HG03095 (cell line): ENCODE results near the gene YOD1.

Experiments used
- ATAC-seq: cut with Tn5 transposase; IDR thresholded peaks from one replicate; pipeline ENCODE4 v1.9.1; 2021; ENCODE audit warnings: moderate library complexity; ENCODE audit not compliant: unreplicated experiment

The YOD1 gene

GRCh38 chr1:207028884-207029650, 21.9 kb downstream of the YOD1 start:
- no peak for ATAC-seq

GRCh38 chr1:207027921-207028320, 23.1 kb downstream of the YOD1 start:
- ATAC-seq = no peak

DNA sequence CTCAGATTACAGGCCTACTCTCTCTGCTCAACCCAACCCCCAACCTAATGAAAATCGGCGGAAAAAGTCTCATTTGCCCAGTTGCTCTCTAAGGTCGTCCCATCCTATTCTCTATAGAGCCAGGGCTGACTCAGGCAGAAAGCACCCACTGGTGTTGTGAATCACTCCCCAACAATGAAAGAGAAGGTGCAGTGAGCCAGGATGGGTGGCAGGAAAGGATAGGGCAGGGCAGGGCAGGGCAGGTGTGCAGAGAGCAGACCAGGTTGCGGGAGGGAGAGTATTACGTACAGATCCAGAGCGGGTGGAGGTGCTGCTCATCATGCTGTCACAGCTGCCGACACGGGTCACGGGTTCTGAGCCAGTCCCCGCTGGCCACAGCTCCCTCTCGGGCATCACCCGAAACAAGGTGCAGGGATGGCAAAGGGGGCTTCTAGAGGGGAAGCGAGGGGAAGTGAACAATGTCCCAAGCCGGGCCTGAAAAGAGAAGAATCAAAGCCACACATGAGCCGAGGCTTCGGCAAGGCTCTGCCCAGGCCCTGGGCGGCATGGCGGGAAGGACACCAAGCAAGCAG, 23.7 kb downstream of the YOD1 start:
- ATAC-seq = no peak

- no peak for ATAC-seq
These were observed 24.9 kb downstream of the YOD1 start for GRCh38 chr1:207026104-207026534.

GRCh38 chr1:207025146-207025880, 25.7 kb downstream of the YOD1 start:
- no peak for ATAC-seq

DNA sequence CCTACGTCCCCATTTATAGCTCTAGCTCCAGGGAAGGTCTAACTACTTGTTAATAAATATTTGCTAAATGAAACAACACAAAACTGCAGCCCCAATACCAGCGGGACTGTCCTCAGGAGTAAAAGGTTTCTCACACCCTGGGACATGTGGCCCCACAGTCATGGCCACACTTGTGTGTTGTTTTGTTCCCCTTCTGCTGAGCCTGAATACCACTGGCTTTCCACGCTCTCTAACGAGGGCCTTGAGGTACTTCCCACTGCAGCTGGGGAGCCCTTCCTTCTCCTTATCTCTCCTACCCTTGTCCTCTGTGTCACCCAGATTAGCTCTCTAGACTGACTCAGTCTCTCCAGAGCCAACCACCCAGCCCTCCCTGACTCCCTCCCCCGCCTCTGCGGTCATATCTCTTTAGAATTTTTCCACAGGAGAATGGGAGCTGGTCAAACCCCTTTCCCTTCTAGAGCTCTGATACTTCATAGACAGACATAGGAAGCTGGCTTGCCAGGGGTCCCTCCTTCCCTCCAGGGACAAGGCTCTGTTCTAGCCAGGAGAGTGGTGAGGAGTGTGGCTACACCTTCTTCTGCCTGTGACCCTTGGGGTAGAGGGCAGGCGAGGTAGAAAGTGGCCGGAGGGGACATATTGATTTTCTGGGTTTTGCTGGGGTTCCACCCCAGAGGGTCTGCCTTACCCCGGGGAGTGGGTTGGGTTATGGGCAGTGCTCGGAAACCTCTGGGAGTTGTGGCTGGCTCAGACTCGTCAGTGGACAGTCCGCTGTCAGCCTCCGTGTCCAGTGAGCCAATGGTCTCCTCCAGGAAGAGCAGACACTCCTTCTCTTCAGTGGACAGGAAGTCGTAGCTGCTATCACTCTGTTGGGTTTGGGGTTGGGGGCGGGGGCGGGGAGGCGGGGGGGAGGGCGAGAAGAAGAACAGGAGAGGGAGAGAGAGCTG, 26.5 kb downstream of the YOD1 start:
- ATAC-seq = no peak

DNA sequence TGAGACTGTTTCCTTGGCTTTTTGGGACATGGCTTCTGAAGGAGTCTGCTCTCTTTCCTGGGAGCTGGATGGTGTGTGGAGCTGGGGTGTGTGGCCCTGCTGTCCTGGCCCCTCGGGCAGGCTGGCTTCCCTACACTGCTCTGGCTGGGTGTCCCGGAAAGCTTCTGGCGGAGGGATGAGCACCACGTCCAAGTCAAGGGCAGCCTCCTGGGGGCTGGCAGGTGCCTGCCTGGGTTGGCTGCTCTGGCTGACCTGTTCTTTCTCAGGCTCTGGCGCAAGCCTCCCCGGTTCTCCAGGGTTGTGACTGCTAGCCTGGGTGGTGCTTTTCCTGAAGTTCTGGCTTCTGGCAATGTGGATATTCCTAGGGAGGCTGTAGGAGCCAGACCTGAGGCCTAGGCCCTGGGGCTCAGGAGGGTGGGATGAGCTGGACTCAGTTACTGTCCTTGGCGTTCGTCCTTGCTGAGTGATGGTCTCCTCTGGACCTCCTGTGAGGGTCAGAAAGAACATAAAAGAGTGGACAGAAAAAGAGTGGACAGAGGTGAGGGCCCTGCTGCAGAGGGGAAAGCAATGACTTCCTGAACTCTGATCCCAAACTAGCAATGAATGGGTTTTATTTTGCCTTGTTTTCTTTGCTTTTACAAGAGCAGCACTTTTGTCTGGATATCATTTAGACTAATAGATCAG, 27.9 kb downstream of the YOD1 start:
- ATAC-seq = no peak

DNA sequence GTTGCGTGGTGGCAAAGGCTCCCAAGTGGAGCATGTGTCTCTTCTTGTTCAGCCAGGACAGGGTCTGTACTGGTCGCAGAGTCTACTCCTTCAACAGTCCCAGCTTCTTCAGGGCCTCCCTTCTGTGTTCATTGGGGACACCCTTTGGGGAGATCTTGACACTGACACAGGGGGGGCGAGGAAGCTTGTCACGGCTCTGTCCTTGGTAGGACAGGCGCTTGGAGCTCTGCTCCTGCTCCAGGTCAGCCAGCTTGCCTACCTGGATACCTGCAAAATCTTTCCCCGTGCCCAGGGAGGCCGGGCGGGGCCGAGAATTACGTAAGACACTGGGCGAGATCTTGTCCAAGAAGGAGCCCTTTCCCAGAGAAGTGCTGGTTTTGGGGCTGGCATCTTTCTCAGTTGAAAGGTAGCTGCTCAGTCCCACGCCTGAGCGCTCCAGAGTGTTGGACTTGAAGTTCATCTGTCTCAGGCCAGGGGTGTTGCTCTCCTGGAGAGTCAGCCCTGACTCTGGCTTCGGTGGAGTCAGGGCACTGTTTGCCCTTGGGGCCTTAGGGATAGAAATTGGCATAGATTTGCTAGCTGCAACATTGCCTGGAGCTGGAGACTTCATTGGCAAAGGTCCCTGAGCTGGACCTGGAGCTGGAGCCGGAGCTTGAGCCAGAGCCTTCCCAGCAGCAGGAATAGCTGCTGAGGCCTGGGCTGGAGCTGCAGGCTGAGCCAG, 29.0 kb downstream of the YOD1 start:
- ATAC-seq = no peak

GRCh38 chr1:207021139-207021861, 29.7 kb downstream of the YOD1 start:
- no peak for ATAC-seq

DNA sequence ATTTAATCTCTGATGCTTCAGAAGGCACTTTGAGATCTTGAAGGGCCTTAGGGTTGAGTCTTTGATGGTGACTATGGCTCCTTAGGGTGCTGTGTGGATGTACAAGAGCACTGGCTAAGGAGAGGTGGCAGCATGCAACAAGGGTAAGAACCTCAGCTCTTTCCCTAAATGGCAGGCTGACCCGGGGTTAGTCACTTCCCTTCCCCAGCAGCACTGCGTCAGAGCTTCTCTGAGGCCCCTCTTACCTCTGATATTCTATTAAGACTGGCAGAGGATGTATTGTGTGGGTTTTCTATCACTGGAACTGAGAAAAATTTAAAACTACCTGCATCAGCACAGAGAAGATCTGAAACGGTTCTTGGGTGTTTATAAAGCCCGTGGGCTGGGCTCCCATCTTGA, 30.3 kb downstream of the YOD1 start:
- ATAC-seq = no peak

DNA sequence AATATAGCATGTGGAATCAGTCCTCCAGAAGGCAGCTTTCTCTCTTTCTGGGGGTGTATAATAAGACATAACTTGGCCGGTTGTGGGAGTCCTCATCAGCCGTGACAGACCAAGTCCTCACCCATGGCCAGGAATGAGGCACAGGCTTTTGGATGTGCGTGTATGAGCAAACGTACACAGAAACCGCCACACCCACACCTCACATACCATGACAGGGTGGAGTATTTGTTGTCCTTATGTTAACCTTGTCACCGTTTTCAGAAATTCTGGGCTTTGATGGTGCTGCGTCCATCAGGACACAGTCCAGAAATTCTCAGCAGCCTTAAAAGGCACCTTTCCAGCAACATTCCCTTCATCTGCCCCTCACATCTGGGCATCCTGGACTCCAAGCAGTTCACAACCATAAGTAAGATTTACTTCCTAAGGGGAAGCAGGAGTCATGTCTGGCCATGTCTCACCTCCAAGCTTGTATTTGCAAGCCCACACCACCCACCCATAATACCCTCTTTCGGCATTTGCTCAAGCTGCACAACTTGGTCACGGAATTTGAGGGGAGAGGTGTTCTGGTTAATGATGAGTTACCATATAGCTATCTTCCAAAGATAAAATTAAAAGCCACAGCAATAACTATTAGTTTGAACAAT, 30.8 kb downstream of the YOD1 start:
- no peak for ATAC-seq

- no peak for ATAC-seq
These were observed 31.3 kb downstream of the YOD1 start for GRCh38 chr1:207019661-207020060.

GRCh38 chr1:207019161-207019560, 31.8 kb downstream of the YOD1 start:
- ATAC-seq = no peak

DNA sequence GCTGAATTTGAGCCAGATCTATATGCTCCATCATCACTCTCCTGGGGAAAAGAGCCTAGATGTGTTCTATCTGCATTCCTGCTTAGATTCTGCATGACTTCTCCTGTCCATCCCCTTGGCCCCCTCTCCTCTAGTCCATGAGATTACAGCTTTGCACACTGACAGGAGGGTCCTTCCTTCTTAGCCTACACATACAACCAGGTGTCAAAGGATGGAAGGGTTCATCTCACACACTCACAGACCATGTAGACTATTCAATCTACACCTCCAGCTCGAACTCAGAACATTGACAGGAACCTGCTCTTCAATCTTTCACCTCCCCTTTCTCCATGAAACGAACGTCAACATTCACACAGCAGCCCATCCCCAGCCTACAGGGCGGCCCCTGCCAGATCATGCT, 32.3 kb downstream of the YOD1 start:
- no peak for ATAC-seq

DNA sequence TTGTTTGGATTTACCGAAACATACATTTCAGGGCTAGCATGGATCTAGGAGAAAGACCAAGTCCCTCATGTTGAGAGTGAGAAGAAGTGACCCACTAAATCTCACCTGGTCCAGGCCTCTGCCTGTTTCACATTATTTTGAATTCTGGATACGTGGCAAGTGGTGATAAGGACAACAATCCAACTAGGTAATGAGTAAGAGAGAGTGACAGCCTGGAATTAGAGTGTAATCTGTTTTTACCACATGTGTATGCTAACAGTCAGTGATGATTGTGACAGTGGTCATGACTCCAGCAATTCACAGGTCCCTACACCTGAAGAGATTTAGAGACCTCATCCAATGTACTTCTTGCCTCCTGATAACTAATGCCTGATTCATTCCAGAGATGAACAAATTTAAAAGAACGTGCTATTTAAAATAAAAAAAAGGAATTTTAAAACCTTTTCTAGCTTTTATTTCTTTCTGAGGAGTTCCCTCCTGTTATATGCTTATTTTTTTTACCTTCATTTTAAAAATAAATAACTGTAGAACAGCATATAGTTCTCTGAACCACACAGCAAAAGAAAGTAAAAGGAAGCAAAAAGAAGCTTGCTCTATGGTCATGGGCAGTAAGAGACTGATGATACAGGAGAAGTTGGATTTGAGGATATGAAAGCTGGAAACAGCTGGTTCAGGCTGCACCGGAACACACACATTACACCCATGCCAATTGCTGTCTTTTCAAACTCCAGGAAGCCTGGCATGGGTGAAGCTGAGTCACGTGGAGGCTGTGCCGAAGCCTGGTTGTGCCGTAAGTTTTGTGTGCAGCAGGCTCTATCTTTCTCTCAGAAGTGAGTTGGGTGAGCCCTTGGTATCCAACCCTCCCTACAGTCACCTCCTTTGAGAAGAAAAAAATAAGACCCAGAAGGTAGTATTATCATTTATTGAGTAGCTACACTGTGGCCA, 33.1 kb downstream of the YOD1 start:
- ATAC-seq = no peak

GRCh38 chr1:207015791-207016190, 35.2 kb downstream of the YOD1 start:
- ATAC-seq = no peak

DNA sequence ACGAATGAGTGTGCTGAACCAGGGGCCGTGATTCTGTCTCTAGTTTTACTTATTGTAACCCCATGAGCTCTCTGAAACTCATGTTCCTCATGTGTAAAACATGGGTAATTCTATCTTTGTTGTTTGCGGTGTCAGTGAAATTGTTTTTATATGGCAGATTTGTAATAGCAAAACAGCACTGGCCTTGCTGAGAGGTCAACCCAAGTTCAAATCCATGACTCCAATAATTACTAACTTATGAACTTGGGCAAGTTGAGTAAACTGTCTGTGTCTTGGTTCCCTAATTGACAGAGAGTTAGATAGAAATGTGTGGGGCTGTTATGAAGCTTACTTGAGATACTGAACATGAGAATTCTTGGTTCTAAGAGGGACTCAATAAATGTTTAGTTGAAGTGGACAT, 36.3 kb downstream of the YOD1 start:
- ATAC-seq = no peak
